Activated CD8-positive, alpha-beta T cell treated with anti-CD3 and anti-CD28 coated beads for 36 hours (primary cell): Measurements from ENCODE around the gene VPS18. TPM values are rescaled to one million over a fixed set of nuclear protein-coding genes. Genes with fewer than 3 reads are reported as not detected.

Source experiments
- ATAC-seq: fragments of 200-7000 bp; cut with Tn5 transposase; one replicate; pipeline ENCODE4 v1.10.0; 2021; ENCODE audit warnings: mild to moderate bottlenecking, moderate library complexity
- CTCF ChIA-PET: fragments of 350-600 bp; sonication (Branson Sonifier 250); formaldehyde crosslinking; loops from one replicate; lab custom pipeline; 2021; ENCODE audit warnings: antibody characterized with exemption; lab: Charles Lee
- POLR2A ChIA-PET: fragments of 350-600 bp; sonication (Branson Sonifier 250); formaldehyde crosslinking; loops from one replicate; lab custom pipeline; 2021; ENCODE audit warnings: antibody characterized with exemption; lab: Charles Lee
- DNase-seq: peaks from one replicate; pipeline ENCODE4 v3.0.0-alpha.2; 2020
- H3K27ac Mint-ChIP-seq: one replicate; pipeline ENCODE4 v1.8.0; 2021; ENCODE audit warnings: mild to moderate bottlenecking, mixed read lengths
- H3K27me3 Mint-ChIP-seq: one replicate; pipeline ENCODE4 v1.8.0; 2021; ENCODE audit warnings: mixed read lengths
- H3K36me3 Mint-ChIP-seq: one replicate; pipeline ENCODE4 v1.8.0; 2021; ENCODE audit warnings: low read depth, mixed read lengths
- H3K4me1 Mint-ChIP-seq: one replicate; pipeline ENCODE4 v1.8.0; 2021; ENCODE audit warnings: low read depth, mixed read lengths
- H3K4me3 Mint-ChIP-seq: one replicate; pipeline ENCODE4 v1.8.0; 2021; ENCODE audit warnings: mild to moderate bottlenecking, moderate library complexity, mixed read lengths
- H3K9me3 Mint-ChIP-seq: one replicate; pipeline ENCODE4 v1.8.0; 2021; ENCODE audit warnings: mixed read lengths
- CTCF ChIP-seq: fragments of 200-600 bp; IDR thresholded peaks from one replicate; pipeline ENCODE4 v1.8.0; 2022; ENCODE audit warnings: antibody characterized with exemption, mild to moderate bottlenecking
- intact Hi-C: fragments of 100-400 bp; cut with micrococcal nuclease; formaldehyde crosslinking; loops from one replicate; pipeline ENCODE4 v1.10.0; 2022
- total RNA-seq, 2 experiments: library from RNA; stranded (reverse); gene quantifications; one replicate each; pipeline ENCODE4 v1.2.3, GENCODE V29; 2021

VPS18 gene
- total RNA-seq, 2 experiments from 2014 or later: 6.1 TPM

GRCh38 chr15:40906991-40907802 lies 12.9 kb downstream of the VPS18 start:
- Mint-ChIP-seq H3K27me3 (no peaks in the 10 kb centered on the region), H3K36me3 (peaks cover 9% of the 10 kb centered on the region), H3K9me3 (no peaks in the 10 kb centered on the region), H3K4me3 (peak overlapping the region; percentile 74), H3K4me1 (peaks cover 23% of the 10 kb centered on the region), H3K27ac (peak overlapping the region; percentile 85)
- TF ChIP-seq CTCF: no peak
- peak; percentile 77 for DNase-seq
- ChIA-PET POLR2A (interaction anchor here (0.9 to 2.9 kb wide), 12 partner anchors 8 to 426 kb away, joined by 3 to 11 read pairs (median 3); partner anchors contain the start of gene VPS18), CTCF (interaction anchor here (0.6 to 9.4 kb wide), 20 partner anchors 9 to 291 kb away, joined by 3 to 133 read pairs (median 4); partner anchors contain the start of genes CHAC1, DLL4, DNAJC17 and RHOV)
- ATAC-seq: peak; percentile 48
- intact Hi-C loops: loop anchor here (10.0 kb wide), 2 partner anchors 48 to 118 kb away; partner anchors contain the start of gene CHAC1

- H3K27ac Mint-ChIP-seq: peak overlapping the region; percentile 57
- ATAC-seq: no peak
Measured at GRCh38 chr15:40908095-40908494, 13.8 kb downstream of the VPS18 start.

GRCh38 chr15:40909662-40910630 lies 15.7 kb downstream of the VPS18 start:
- no peak for TF ChIP-seq CTCF
- no peaks in the 10 kb centered on the region for H3K36me3 Mint-ChIP-seq
- ChIA-PET CTCF (interaction anchor here (1.0 to 8.6 kb wide), 6 partner anchors 14 to 112 kb away, joined by 3 to 133 read pairs (median 8); partner anchors contain the start of genes DLL4 and VPS18), POLR2A (interaction anchor here (1.0 kb wide), 1 partner anchor 10 kb away, joined by 4 read pairs; no protein-coding TSS in a partner anchor)
- H3K27ac Mint-ChIP-seq: no peak overlapping the region
- no peak for ATAC-seq
- no peak overlapping the region for H3K4me3 Mint-ChIP-seq
- no peaks in the 10 kb centered on the region for H3K27me3 Mint-ChIP-seq
- no peaks in the 10 kb centered on the region for H3K9me3 Mint-ChIP-seq
- intact Hi-C loops: loop anchor here (10.0 kb wide), 2 partner anchors 45 to 115 kb away; partner anchors contain the start of gene CHAC1
- DNase-seq: no peak
- peaks cover 9% of the 10 kb centered on the region for H3K4me1 Mint-ChIP-seq

More at GRCh38 chr15:40908095-40908494, 13.8 kb downstream of the VPS18 start:
- no peaks in the 10 kb centered on the region for H3K27me3 Mint-ChIP-seq
- peak overlapping the region; percentile 15 for H3K4me3 Mint-ChIP-seq
- intact Hi-C loops: loop anchor here (10.0 kb wide), 2 partner anchors 47 to 117 kb away; partner anchors contain the start of gene CHAC1
- no peak for TF ChIP-seq CTCF
- CTCF ChIA-PET: interaction anchor here (1.9 to 9.4 kb wide), 7 partner anchors 12 to 277 kb away, joined by 9 to 133 read pairs (median 96); partner anchors contain the start of genes CHAC1, DLL4 and VPS18
- H3K36me3 Mint-ChIP-seq: peaks cover 6% of the 10 kb centered on the region
- no peak for DNase-seq
- POLR2A ChIA-PET: interaction anchor here (0.9 to 2.9 kb wide), 9 partner anchors 9 to 425 kb away, joined by 3 to 11 read pairs (median 3); no protein-coding TSS in a partner anchor
- no peaks in the 10 kb centered on the region for H3K9me3 Mint-ChIP-seq
- peaks cover 18% of the 10 kb centered on the region for H3K4me1 Mint-ChIP-seq

GRCh38 chr15:40911141-40911540 lies 16.9 kb downstream of the VPS18 start:
- no peak for ATAC-seq
- intact Hi-C loops: no loop called here
- no peak overlapping the region for H3K4me3 Mint-ChIP-seq
- POLR2A ChIA-PET: no interaction called here
- no peaks in the 10 kb centered on the region for H3K9me3 Mint-ChIP-seq
- DNase-seq: no peak
- TF ChIP-seq CTCF: no peak
- H3K36me3 Mint-ChIP-seq: no peaks in the 10 kb centered on the region
- no peak overlapping the region for H3K27ac Mint-ChIP-seq
- peaks cover 9% of the 10 kb centered on the region for H3K4me1 Mint-ChIP-seq
- no peaks in the 10 kb centered on the region for H3K27me3 Mint-ChIP-seq
- CTCF ChIA-PET: interaction anchor here (1.2 to 2.0 kb wide), 4 partner anchors 8 to 111 kb away, joined by 3 to 8 read pairs (median 4); partner anchors contain the start of gene CHAC1
